Thoracic aorta (tissue), 2 donors: ENCODE data around the gene PDLIM7. TPM values are rescaled to one million over a fixed set of nuclear protein-coding genes. Genes with fewer than 3 reads are reported as not detected.

Source experiments
- ATAC-seq: fragments of 150-250 bp; one replicate; pipeline ENCODE4 v1.8.0; 2017; ENCODE audit warnings: low read depth; ENCODE audit not compliant: insufficient number of reproducible peaks, low FRiP score
- DNase-seq: peaks from one replicate; pipeline ENCODE4 v3.0.0-alpha.2; 2020; ENCODE audit warnings: low spot score
- H3K27ac ChIP-seq, 2 donors: fragments of 200-600 bp; sonication (generic); 1 replicate in 1 of 2; 2 replicates in 1 of 2; pipeline ENCODE4 v1.5.1; 2016; ENCODE audit warnings: mild to moderate bottlenecking in 2 of 2, moderate library complexity in 2 of 2
- H3K27me3 ChIP-seq: fragments of 200-600 bp; sonication (generic); replicated peaks from 2 replicates; pipeline ENCODE4 v1.6.0; 2016; ENCODE audit warnings: mild to moderate bottlenecking; ENCODE audit not compliant: insufficient read depth
- H3K36me3 ChIP-seq: fragments of 200-600 bp; sonication (generic); one replicate; pipeline ENCODE4 v1.5.1; 2016
- H3K4me1 ChIP-seq, 2 donors: fragments of 200-600 bp; sonication (generic); 1 replicate in 1 of 2; 2 replicates in 1 of 2; pipeline versions ENCODE4 v1.5.1 to v1.6.0; 2016; ENCODE audit warnings: low read depth in 2 of 2, mild to moderate bottlenecking in 1 of 2; ENCODE audit not compliant: control insufficient read depth in 1 of 2
- H3K4me3 ChIP-seq: fragments of 200-600 bp; sonication (generic); 2 replicates; pipeline ENCODE4 v1.5.1; 2016; ENCODE audit warnings: mild to moderate bottlenecking
- H3K9me3 ChIP-seq: fragments of 200-600 bp; sonication (generic); 2 replicates; pipeline ENCODE4 v1.5.1; 2016
- CTCF ChIP-seq: fragments of 200-600 bp; sonication (generic); IDR thresholded peaks from one replicate; pipeline ENCODE4 v1.5.1; 2019; ENCODE audit warnings: antibody characterized with exemption
- total RNA-seq, 2 donors: library from RNA; depleted of rRNA; stranded (reverse); fragments of >200 nt; gene quantifications; one replicate each; pipeline versions ENCODE4 v1.1.0 to v1.2.3, GENCODE V29; 2016

Gene PDLIM7
- total RNA-seq, 2 donors from 2014 or later: 626 to 891 TPM

DNA sequence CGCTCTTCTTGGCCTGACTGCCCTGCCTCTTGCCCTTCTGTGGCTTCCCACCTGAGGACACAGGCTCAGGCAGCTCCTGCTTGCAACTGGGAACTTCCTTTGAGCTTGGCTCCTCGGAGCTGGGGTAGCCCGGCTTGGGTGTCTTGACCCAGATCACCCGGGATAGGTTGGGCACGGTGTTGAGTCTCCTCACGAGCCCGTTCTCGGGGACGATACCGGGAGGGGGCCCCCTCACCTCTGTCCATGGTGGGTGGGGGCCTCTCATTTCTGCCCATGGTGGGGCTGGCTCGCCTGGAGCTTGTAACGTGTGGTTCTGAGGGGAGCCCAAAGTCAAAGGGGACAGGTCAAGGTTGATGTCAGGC is 27.1 kb upstream of the PDLIM7 start:
- Histone ChIP-seq H3K36me3 (peaks cover 64% of the 10 kb centered on the region), H3K4me1 (no peaks in the 10 kb centered on the region)
- ATAC-seq: no peak

DNA sequence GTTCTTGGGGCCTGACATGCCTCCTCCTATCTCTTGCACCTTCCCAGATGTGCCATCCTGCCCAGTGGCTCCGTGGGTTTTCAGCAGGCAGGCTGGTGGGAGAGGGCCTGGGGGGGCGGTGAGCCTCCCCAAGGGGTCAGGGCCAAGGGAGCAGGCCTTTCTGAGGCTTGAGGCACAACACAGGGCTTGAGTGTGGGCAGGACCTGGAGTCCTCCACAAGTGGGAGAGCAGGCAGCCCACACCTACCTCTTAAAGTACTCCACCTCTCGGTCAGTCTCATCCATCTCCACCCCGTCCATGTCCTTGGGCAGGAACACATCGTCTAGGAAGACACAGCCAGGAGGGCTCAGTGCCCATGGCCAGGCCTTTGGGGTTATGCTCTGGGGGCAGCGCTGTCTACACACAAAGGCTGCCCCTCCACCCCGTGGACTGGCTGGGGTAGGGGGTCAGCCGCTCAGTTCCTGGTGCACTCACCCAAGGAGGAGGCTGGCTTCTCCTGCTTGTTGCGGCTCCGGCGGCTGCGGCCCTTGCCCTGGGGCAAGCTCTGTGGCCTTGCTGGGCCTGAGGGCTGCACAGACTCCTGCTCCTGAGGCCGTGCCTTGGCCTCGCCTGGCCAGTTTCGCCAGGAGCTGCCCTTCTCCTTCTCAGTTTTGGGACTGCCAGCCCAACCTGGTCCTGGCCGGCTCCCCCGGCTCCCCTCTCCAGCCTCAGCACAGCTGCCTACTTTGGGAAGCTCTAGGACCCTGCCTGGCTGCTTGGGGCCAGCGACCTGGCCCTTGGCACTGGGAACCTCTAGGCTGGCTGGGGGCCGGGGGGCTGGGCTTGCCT is 26.5 kb upstream of the PDLIM7 start:
- DNase-seq (no peak), ATAC-seq (no peak)
- H3K4me3 ChIP-seq: no peak overlapping the region
- H3K4me1 ChIP-seq: no peaks in the 10 kb centered on the region
- no peak overlapping the region for H3K27ac ChIP-seq
- TF ChIP-seq CTCF: no peak
- H3K27me3 ChIP-seq: no peaks in the 10 kb centered on the region
- H3K9me3 ChIP-seq: no peaks in the 10 kb centered on the region
- H3K36me3 ChIP-seq: peaks cover 62% of the 10 kb centered on the region

More for the DNA sequence above, 27.1 kb upstream of the PDLIM7 start:
- H3K27me3 ChIP-seq: no peaks in the 10 kb centered on the region
- no peak for TF ChIP-seq CTCF
- no peak overlapping the region for H3K27ac ChIP-seq
- DNase-seq: no peak
- H3K9me3 ChIP-seq: no peaks in the 10 kb centered on the region
- no peak overlapping the region for H3K4me3 ChIP-seq

- H3K9me3 ChIP-seq: no peaks in the 10 kb centered on the region
- no peaks in the 10 kb centered on the region for H3K27me3 ChIP-seq
- H3K4me1 ChIP-seq: peaks cover 3% of the 10 kb centered on the region in 2 donors
- H3K4me3 ChIP-seq: no peak overlapping the region
- peaks cover 53% of the 10 kb centered on the region for H3K36me3 ChIP-seq
- DNase-seq (no peak), ATAC-seq (no peak)
- TF ChIP-seq CTCF: no peak
- H3K27ac ChIP-seq: no peak overlapping the region
Measured at GRCh38 chr5:177520916-177521513, 23.6 kb upstream of the PDLIM7 start.

- peaks cover 10 to 11% of the 10 kb centered on the region in 2 donors for H3K4me1 ChIP-seq
- no peaks in the 10 kb centered on the region for H3K27me3 ChIP-seq
- ATAC-seq: no peak
- no peak overlapping the region for H3K27ac ChIP-seq
- no peak overlapping the region for H3K4me3 ChIP-seq
- peaks cover 49% of the 10 kb centered on the region for H3K36me3 ChIP-seq
- no peaks in the 10 kb centered on the region for H3K9me3 ChIP-seq
- DNase-seq: no peak
- no peak for TF ChIP-seq CTCF
Measured at GRCh38 chr5:177520271-177520670, 22.9 kb upstream of the PDLIM7 start.

- no peak overlapping the region for H3K27ac ChIP-seq
- H3K27me3 ChIP-seq: no peaks in the 10 kb centered on the region
- DNase-seq (no peak), ATAC-seq (no peak)
- no peak for TF ChIP-seq CTCF
- no peaks in the 10 kb centered on the region for H3K9me3 ChIP-seq
- H3K4me3 ChIP-seq: no peak overlapping the region
- peaks cover 50% of the 10 kb centered on the region for H3K36me3 ChIP-seq
- peaks cover 10 to 14% of the 10 kb centered on the region in 2 donors for H3K4me1 ChIP-seq
Measured at GRCh38 chr5:177519463-177520235, 22.2 kb upstream of the PDLIM7 start.
